Prostate gland (tissue), 2 donors: ENCODE measurements around the gene DAPK1. TPM values are rescaled to one million over a fixed set of nuclear protein-coding genes. Genes with fewer than 3 reads are reported as not detected.

Source experiments
- DNase-seq: peaks from one replicate; pipeline ENCODE4 v3.0.0-alpha.2; 2019; ENCODE audit warnings: low spot score
- H3K27ac ChIP-seq, 2 donors: fragments of 200-600 bp; sonication (generic); 2 replicates each; pipeline ENCODE4 v1.5.1; 2017 to 2019
- H3K27me3 ChIP-seq: fragments of 200-600 bp; sonication (generic); replicated peaks from 2 replicates; pipeline ENCODE4 v1.5.1; 2019; ENCODE audit not compliant: insufficient read depth
- H3K36me3 ChIP-seq, 2 donors: fragments of 200-600 bp; sonication (generic); 1 replicate in 1 of 2; 2 replicates in 1 of 2; pipeline versions ENCODE4 v1.5.1 to v1.8.1; 2017 to 2019
- H3K4me1 ChIP-seq: fragments of 200-600 bp; sonication (generic); replicated peaks from 2 replicates; pipeline ENCODE4 v1.5.1; 2019
- H3K4me3 ChIP-seq, 2 donors: fragments of 200-600 bp; sonication (generic); 2 replicates each; pipeline ENCODE4 v1.5.1; 2017 to 2019
- H3K9me3 ChIP-seq: fragments of 200-600 bp; sonication (generic); 2 replicates; pipeline ENCODE4 v1.5.1; 2017
- POLR2A ChIP-seq: fragments of 450-650 bp; IDR thresholded peaks from one replicate; pipeline ENCODE4 v1.6.1; 2016; ENCODE audit warnings: antibody characterized with exemption, mild to moderate bottlenecking
- POLR2AphosphoS5 ChIP-seq: sonication (generic); formaldehyde crosslinking; IDR thresholded peaks from one replicate; pipeline ENCODE4 v1.6.1; 2017; ENCODE audit warnings: antibody characterized with exemption
- WGBS: methylation state at CpG from one replicate; pipeline ENCODE4 v1.1.5; 2018; 5-methylcytosine and 5-hydroxymethylcytosine counted together
- intact Hi-C: fragments of 100-400 bp; cut with DNase I; formaldehyde crosslinking; loops from one replicate; pipeline ENCODE4 v1.14.2; 2022
- total RNA-seq, 2 donors: library from RNA; depleted of rRNA; stranded (reverse); fragments of >200 nt; gene quantifications; one replicate each; pipeline ENCODE4 v1.1.0, GENCODE V29; 2016
- TF ChIP-seq, protein P1 (sequence below), 4 experiments: fragments of 200-600 bp in 2 of 4; fragments of 450-650 bp in 2 of 4; sonication (generic) in 2 of 4; IDR thresholded peaks; 1 replicate in 3 of 4; 2 replicates in 1 of 4; pipeline ENCODE4 v1.5.1; 2016 to 2019; ENCODE audit warnings: antibody characterized with exemption in 4 of 4, mild to moderate bottlenecking in 2 of 4, moderate library complexity in 2 of 4

Gene DAPK1
- total RNA-seq, 2 donors from 2014 or later, result 13.9 to 39.1 TPM

DNA sequence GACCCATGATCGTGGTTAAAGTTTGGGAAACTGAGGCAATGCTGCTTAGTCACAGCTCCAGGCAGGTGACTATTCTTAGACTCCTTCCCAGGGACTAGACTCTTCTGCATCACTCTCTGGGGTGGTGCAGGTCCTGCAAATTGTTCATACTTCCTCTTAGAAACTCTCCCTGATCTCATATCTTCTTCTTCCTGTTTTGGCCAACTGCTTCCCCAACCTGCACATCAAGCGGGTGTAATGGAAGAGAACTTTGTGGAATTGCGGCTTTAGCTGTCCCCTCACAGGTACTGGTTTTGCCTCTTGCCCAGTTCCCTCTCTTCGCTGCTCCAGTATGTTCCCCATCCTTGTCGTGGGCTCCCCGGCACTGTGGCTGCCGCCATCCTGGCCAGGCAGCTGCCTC is 116.7 kb downstream of the DAPK1 start:
- TF ChIP-seq, protein P1, sequence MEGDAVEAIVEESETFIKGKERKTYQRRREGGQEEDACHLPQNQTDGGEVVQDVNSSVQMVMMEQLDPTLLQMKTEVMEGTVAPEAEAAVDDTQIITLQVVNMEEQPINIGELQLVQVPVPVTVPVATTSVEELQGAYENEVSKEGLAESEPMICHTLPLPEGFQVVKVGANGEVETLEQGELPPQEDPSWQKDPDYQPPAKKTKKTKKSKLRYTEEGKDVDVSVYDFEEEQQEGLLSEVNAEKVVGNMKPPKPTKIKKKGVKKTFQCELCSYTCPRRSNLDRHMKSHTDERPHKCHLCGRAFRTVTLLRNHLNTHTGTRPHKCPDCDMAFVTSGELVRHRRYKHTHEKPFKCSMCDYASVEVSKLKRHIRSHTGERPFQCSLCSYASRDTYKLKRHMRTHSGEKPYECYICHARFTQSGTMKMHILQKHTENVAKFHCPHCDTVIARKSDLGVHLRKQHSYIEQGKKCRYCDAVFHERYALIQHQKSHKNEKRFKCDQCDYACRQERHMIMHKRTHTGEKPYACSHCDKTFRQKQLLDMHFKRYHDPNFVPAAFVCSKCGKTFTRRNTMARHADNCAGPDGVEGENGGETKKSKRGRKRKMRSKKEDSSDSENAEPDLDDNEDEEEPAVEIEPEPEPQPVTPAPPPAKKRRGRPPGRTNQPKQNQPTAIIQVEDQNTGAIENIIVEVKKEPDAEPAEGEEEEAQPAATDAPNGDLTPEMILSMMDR (IDR thresholded peaks at IDR 0.05), result no peak
- no peak for TF ChIP-seq POLR2A
- TF ChIP-seq POLR2AphosphoS5, result no peak
- no peak for DNase-seq
- H3K36me3 ChIP-seq, result no peaks in the 10 kb centered on the region
- WGBS, result 75% methylated on average over 7 of the region's 7 CpGs
- no peaks in the 10 kb centered on the region for H3K9me3 ChIP-seq
- H3K4me1 ChIP-seq, result no peaks in the 10 kb centered on the region
- H3K4me3 ChIP-seq, result no peak overlapping the region
- H3K27me3 ChIP-seq, result no peaks in the 10 kb centered on the region
- intact Hi-C loops, result no loop called here
- H3K27ac ChIP-seq, result no peak overlapping the region

DNA sequence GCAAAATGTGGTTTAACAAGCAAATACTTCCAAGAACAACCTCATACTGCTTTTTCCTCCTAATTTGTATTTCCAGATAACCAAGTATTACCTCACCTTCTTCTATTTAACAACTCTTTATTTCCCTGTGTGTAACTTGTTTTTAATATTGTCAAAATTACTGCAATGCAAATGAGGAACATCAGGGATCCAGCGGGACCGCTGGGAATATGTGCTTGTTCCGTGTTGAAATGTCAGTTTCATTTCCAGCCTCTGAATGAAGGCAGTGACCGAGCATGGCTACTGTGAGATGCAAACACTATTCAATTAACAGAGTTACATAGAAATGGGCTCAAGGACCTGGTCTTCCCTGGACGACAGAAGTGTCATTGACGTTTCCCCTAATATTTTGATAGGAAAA is 117.5 kb downstream of the DAPK1 start:
- Histone ChIP-seq H3K36me3 (no peaks in the 10 kb centered on the region), H3K4me1 (no peaks in the 10 kb centered on the region), H3K27me3 (no peaks in the 10 kb centered on the region), H3K9me3 (no peaks in the 10 kb centered on the region), H3K27ac (no peak overlapping the region), H3K4me3 (no peak overlapping the region)
- intact Hi-C loops, result no loop called here
- DNase-seq, result no peak
- TF ChIP-seq POLR2A (no peak), POLR2AphosphoS5 (no peak)
- TF ChIP-seq, protein P1 (IDR thresholded peaks at IDR 0.05), result no peak
- WGBS, result 99% methylated on average over 6 of the region's 6 CpGs

DNA sequence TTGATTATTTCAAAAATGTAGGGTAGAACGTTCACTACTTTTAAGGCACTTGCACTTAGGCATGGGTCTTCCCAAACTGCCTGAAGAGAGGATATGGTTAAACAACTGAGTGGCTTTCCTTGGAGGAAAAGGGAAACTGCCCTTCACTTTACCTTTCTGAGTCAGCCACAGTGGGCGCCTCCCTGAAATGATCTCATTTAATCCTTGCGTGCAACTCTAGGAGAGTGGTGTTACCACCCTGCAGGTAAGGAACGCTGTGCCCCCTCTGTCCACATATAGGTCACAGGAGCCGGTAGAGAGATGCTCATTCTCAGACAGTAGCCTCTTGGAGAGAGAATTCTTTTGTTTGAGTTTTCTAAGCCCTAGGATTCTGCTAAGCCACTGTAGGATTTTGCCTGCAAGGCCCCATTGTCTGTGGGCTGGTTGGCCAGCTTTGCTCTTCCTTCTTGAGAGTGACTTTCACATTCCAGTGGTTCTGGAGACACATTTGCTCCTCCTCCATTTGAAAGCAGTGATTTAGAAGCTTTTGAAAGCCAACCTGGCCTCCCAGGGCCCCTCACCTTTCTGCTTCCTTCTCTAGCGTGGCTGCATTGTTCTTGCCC is 118.0 kb downstream of the DAPK1 start:
- DNase-seq, result no peak

DNA sequence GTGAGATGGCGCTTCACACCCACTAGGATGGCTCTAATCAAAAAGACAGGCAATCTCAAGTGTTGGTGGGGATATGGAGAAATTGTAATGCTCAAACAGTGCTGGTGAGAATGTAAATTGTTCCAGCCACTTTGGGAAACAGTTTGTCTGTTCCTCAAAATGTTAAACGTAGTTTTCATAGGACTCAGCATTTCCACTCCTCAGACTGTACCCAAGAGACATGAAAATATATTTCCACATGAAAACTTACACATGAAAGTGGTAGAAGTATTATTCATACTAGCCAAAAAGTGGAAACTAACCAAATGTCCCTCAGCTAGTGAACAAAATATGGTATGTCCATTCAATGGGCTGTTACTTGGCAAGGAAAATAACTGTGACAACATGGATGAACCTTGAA is 120.6 kb downstream of the DAPK1 start:
- 86% methylated on average over 2 of the region's 2 CpGs for WGBS
- no peaks in the 10 kb centered on the region for H3K4me1 ChIP-seq

More for the DNA sequence above, 118.0 kb downstream of the DAPK1 start:
- Histone ChIP-seq H3K27me3 (no peaks in the 10 kb centered on the region), H3K4me3 (no peak overlapping the region), H3K27ac (no peak overlapping the region), H3K36me3 (no peaks in the 10 kb centered on the region), H3K9me3 (no peaks in the 10 kb centered on the region), H3K4me1 (no peaks in the 10 kb centered on the region)
- intact Hi-C loops, result no loop called here
- TF ChIP-seq, protein P1 (IDR thresholded peaks at IDR 0.05), result no peak
- no peak for TF ChIP-seq POLR2A
- no peak for TF ChIP-seq POLR2AphosphoS5
- WGBS, result 95% methylated on average over 6 of the region's 6 CpGs

DNA sequence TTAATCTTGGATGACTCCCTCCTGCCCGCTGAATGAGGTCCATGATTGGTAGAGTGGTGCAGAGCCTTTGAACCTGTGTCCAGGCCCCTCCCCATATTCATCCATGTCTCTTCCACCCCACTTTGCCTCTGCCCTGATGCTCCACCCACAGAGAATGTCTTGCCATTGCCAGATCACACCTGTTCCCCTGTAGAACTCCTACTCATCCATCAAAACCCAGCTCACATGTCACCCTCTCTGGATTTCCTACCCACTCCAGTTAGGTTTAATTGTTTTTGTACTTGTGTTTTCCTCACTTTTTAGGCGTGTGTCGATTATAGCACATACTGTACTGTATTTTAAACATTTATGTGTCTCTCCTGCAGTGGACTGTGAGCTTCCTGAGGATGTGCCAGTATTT is 121.3 kb downstream of the DAPK1 start:
- no peaks in the 10 kb centered on the region for H3K27me3 ChIP-seq
- no peak for TF ChIP-seq POLR2A
- H3K27ac ChIP-seq, result no peak overlapping the region
- no peak for DNase-seq
- intact Hi-C loops, result no loop called here
- no peaks in the 10 kb centered on the region for H3K9me3 ChIP-seq
- WGBS, result 93% methylated on average over 3 of the region's 3 CpGs
- no peaks in the 10 kb centered on the region for H3K36me3 ChIP-seq
- H3K4me1 ChIP-seq, result no peaks in the 10 kb centered on the region
- no peak overlapping the region for H3K4me3 ChIP-seq

More for the DNA sequence above, 120.6 kb downstream of the DAPK1 start:
- TF ChIP-seq POLR2A (no peak), POLR2AphosphoS5 (no peak)
- TF ChIP-seq, protein P1 (IDR thresholded peaks at IDR 0.05), result no peak
- Histone ChIP-seq H3K36me3 (no peaks in the 10 kb centered on the region), H3K27ac (no peak overlapping the region), H3K4me3 (no peak overlapping the region), H3K27me3 (no peaks in the 10 kb centered on the region), H3K9me3 (no peaks in the 10 kb centered on the region)
- intact Hi-C loops, result no loop called here
- no peak for DNase-seq
